ENCODE data around the gene CHRNE.
"Not testable (repeated sequence)": the region's sequence is repeated elsewhere in the genome, so short reads cannot be mapped to it uniquely, and the experiment has no call there.

Gene CHRNE

DNA sequence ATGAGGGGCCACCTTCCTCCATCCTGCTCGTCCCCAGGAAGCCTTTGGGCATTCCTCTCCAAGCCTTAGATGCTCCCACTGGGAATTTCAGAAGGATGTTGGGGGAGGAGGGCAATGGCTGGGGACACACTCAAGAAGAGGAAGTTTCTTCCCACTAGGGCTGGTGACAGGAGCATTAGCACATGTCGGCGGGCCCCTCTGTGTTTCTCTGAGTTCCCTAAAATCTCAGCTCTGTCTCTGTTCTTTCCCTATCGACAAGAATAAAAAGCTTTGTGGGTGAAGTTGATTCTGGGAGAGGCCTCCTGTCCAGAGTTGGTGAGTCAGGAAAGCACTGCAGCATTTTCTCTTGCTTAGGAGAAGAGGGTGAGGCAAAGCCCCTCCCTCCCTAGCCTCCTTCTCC is 23.3 kb downstream of the CHRNE start:
- Histone ChIP-seq H3K4me3 (ENCODE audit: control insufficient read depth in 1 of 7, extremely low read depth in 1 of 7, insufficient read depth in 4 of 7, low read depth in 2 of 7, low read length in 6 of 7) (no peak overlapping the region), H3K27me3 (replicated peaks in 2 of 5; ENCODE audit: control insufficient read depth in 4 of 5, insufficient read depth in 5 of 5, low read length in 4 of 5) (no peaks in the 10 kb centered on the region), H3K27ac (ENCODE audit: insufficient read depth in 1 of 2, low read depth in 1 of 2, low read length in 2 of 2, poor library complexity in 1 of 2, severe bottlenecking in 2 of 2) (no peak overlapping the region), H3K36me3 (ENCODE audit: control insufficient read depth in 4 of 4, insufficient read depth in 4 of 4, low read length in 3 of 4) (peaks cover 2 to 20% (median 12%) of the 10 kb centered on the region in 4 experiments), H3K9me3 (ENCODE audit: control extremely low read depth in 1 of 5, control insufficient read depth in 4 of 5, insufficient read depth in 2 of 5, low read depth in 1 of 5, low read length in 4 of 5) (no peaks in the 10 kb centered on the region), H3K4me1 (ENCODE audit: control extremely low read depth in 1 of 4, control insufficient read depth in 4 of 4, insufficient read depth in 4 of 4, low read length in 3 of 4) (no peaks in the 10 kb centered on the region)
- POLR2A ChIA-PET = no interaction called here
- CTCF ChIA-PET = interaction anchor here (1.9 to 6.2 kb wide), 3 partner anchors 10 to 92 kb away, joined by 4 to 40 read pairs (median 5); partner anchors contain the start of genes C17orf107, GLTPD2 and VMO1
- 64% methylated on average over 3 of the region's 4 CpGs for WGBS (ENCODE audit: insufficient coverage)
- DNase-seq = no peak

DNA sequence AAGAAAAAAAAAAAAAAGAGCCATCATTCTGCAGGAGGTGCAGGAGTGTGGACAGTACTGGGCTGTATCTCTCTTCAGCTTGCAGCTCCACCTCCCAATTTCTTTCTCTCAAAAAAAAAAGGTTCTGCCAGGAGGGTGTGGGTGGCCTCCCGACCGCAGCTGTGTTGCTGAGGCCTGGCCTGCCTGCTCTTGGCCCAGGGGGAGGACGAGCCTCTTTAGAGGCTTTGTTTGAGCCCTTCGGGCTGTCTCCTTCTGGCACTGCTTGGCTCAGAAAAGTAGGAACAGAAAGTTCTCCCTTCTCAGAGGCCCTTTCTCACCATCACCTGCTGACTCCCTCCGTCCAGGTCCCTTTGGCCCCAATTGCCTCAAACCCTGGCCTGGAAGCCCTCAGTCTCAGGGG is 25.8 kb downstream of the CHRNE start:
- peaks cover 0 to 17% (median 5%) of the 10 kb centered on the region in 4 experiments for H3K36me3 ChIP-seq (ENCODE audit: control insufficient read depth in 4 of 4, insufficient read depth in 4 of 4, low read length in 3 of 4)
- ChIA-PET CTCF (interaction anchor here (0.9 to 1.4 kb wide), 3 partner anchors 12 to 32 kb away, joined by 3 to 4 read pairs (median 3); no protein-coding TSS in a partner anchor), POLR2A (no interaction called here)
- DNase-seq = no peak
- peaks cover 0 to 3% (median 0%) of the 10 kb centered on the region in 4 experiments for H3K4me1 ChIP-seq (ENCODE audit: control extremely low read depth in 1 of 4, control insufficient read depth in 4 of 4, insufficient read depth in 4 of 4, low read length in 3 of 4)
- H3K9me3 ChIP-seq (ENCODE audit: control extremely low read depth in 1 of 5, control insufficient read depth in 4 of 5, insufficient read depth in 2 of 5, low read depth in 1 of 5, low read length in 4 of 5) = no peaks in the 10 kb centered on the region
- no peak overlapping the region for H3K4me3 ChIP-seq (ENCODE audit: control insufficient read depth in 1 of 7, extremely low read depth in 1 of 7, insufficient read depth in 4 of 7, low read depth in 2 of 7, low read length in 6 of 7)
- WGBS (ENCODE audit: insufficient coverage) = 100% methylated on average over 5 of the region's 5 CpGs
- no peaks in the 10 kb centered on the region for H3K27me3 ChIP-seq (replicated peaks in 2 of 5; ENCODE audit: control insufficient read depth in 4 of 5, insufficient read depth in 5 of 5, low read length in 4 of 5)
- no peak overlapping the region for H3K27ac ChIP-seq (ENCODE audit: insufficient read depth in 1 of 2, low read depth in 1 of 2, low read length in 2 of 2, poor library complexity in 1 of 2, severe bottlenecking in 2 of 2)

DNA sequence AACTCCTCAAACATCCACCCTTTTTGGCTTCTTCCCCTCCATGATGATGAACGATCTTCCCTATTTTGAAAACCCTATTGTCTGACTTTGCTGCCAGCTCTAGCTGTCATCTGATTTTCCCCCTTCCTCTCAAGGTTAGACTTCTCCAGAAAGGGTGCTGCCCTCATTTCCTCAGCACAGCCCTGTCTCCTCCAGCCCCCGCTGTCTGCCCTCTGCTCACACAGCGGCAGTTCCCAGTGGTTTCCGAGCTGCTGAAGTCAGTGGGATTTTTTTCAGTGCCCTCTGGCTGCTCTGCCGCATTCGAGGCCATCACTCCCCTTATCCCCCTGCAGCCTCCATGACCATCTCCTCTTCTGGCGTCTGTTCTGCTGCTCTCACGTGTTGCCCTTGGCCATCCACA is 30.1 kb downstream of the CHRNE start:
- H3K27me3 ChIP-seq (replicated peaks in 2 of 5; ENCODE audit: control insufficient read depth in 4 of 5, insufficient read depth in 5 of 5, low read length in 4 of 5) = no peaks in the 10 kb centered on the region
- CTCF ChIA-PET = interaction anchor here (1.0 to 1.1 kb wide), 2 partner anchors 8 to 15 kb away, joined by 3 to 4 read pairs; no protein-coding TSS in a partner anchor
- POLR2A ChIA-PET = interaction anchor here (0.6 kb wide), 1 partner anchor 91 kb away, joined by 4 read pairs; no protein-coding TSS in a partner anchor
- H3K9me3 ChIP-seq (ENCODE audit: control extremely low read depth in 1 of 5, control insufficient read depth in 4 of 5, insufficient read depth in 2 of 5, low read depth in 1 of 5, low read length in 4 of 5) = no peaks in the 10 kb centered on the region
- peaks cover 0 to 2% (median 0%) of the 10 kb centered on the region in 4 experiments for H3K36me3 ChIP-seq (ENCODE audit: control insufficient read depth in 4 of 4, insufficient read depth in 4 of 4, low read length in 3 of 4)
- DNase-seq = no peak
- H3K4me3 ChIP-seq (ENCODE audit: control insufficient read depth in 1 of 7, extremely low read depth in 1 of 7, insufficient read depth in 4 of 7, low read depth in 2 of 7, low read length in 6 of 7) = no peak overlapping the region
- H3K4me1 ChIP-seq (ENCODE audit: control extremely low read depth in 1 of 4, control insufficient read depth in 4 of 4, insufficient read depth in 4 of 4, low read length in 3 of 4) = peaks cover 0 to 3% (median 0%) of the 10 kb centered on the region in 4 experiments
- WGBS (ENCODE audit: insufficient coverage) = 47% methylated on average over 8 of the region's 8 CpGs
- no peak overlapping the region for H3K27ac ChIP-seq (ENCODE audit: insufficient read depth in 1 of 2, low read depth in 1 of 2, low read length in 2 of 2, poor library complexity in 1 of 2, severe bottlenecking in 2 of 2)

DNA sequence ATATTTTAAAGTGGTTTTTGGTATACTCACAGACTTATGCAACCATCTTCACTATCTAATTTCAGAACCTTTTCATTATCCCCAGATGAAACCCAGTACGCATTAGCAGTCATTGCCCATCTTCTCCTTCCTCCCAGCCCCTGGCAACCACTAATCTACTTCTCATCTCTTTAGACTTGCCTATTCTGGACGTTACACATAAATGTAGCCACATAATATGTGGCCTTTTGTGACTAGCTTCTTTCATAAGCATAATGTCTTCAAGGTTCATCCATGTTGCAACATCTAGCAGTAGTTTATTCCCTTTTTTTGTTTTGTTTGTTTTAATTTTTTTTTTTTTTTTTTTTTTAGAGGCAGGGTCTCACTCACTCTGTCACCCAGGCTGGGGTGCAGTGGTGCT is 32.0 kb downstream of the CHRNE start:
- Histone ChIP-seq H3K27me3 (replicated peaks in 2 of 5; ENCODE audit: control insufficient read depth in 4 of 5, insufficient read depth in 5 of 5, low read length in 4 of 5) (no peaks in the 10 kb centered on the region), H3K9me3 (ENCODE audit: control extremely low read depth in 1 of 5, control insufficient read depth in 4 of 5, insufficient read depth in 2 of 5, low read depth in 1 of 5, low read length in 4 of 5) (no peaks in the 10 kb centered on the region), H3K4me1 (ENCODE audit: control extremely low read depth in 1 of 4, control insufficient read depth in 4 of 4, insufficient read depth in 4 of 4, low read length in 3 of 4) (peaks cover 0 to 3% (median 0%) of the 10 kb centered on the region in 4 experiments), H3K27ac (ENCODE audit: insufficient read depth in 1 of 2, low read depth in 1 of 2, low read length in 2 of 2, poor library complexity in 1 of 2, severe bottlenecking in 2 of 2) (no peak overlapping the region), H3K36me3 (ENCODE audit: control insufficient read depth in 4 of 4, insufficient read depth in 4 of 4, low read length in 3 of 4) (no peaks in the 10 kb centered on the region), H3K4me3 (ENCODE audit: control insufficient read depth in 1 of 7, extremely low read depth in 1 of 7, insufficient read depth in 4 of 7, low read depth in 2 of 7, low read length in 6 of 7) (no peak overlapping the region)
- WGBS (ENCODE audit: insufficient coverage) = 90% methylated on average over 2 of the region's 2 CpGs
- DNase-seq = no peak
- CTCF ChIA-PET = interaction anchor here (1.4 kb wide), 1 partner anchor 161 kb away, joined by 3 read pairs; the partner anchor contains the start of gene ARRB2
- POLR2A ChIA-PET = no interaction called here

DNA sequence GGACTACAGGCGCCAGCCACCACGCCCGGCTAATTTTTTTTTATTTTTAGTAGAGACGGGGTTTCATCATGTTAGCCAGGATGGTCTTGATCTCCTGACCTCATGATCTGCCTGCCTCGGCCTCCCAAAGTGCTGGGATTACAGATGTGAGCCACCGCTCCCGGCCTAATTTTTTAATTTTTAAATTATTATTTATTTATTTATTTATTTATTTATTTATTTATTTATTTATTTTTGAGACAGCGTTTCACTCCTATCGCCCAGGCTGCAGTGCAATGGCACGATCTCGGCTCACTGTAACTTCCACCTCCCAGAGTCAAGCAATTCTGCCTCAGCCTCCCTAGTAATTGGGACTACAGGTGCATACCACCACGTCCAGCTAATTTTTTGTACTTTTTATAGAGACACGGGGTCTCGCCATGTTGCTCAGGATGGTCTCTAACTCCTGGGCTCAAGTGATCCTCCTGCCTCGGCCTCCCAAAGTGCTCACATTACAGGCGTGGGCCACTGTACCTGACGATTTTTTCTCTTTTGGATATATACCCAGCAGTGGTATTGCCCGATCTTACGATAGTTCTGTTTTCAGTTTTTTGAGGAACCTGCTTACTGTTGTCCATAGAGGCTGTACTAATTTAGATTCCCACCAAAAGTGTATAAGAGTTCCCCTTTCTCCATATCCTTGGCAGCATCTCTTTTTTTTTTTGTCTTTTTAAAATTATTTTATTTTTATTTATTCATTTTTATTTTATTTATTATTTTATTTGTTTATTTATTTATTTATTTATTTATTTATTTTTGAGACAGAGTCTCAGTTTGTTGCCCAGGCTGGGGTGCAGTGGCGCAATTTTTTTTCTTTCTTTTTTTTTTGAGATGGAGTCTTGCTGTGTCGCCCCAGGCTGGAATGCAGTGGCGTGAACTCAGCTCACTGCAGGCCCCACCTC is 33.6 kb downstream of the CHRNE start:
- 92% methylated on average over 13 of the region's 22 CpGs for WGBS (ENCODE audit: insufficient coverage)
- POLR2A ChIA-PET; H3K9me3 ChIP-seq (ENCODE audit: control extremely low read depth in 1 of 5, control insufficient read depth in 4 of 5, insufficient read depth in 2 of 5, low read depth in 1 of 5, low read length in 4 of 5); H3K4me1 ChIP-seq (ENCODE audit: control extremely low read depth in 1 of 4, control insufficient read depth in 4 of 4, insufficient read depth in 4 of 4, low read length in 3 of 4); H3K27me3 ChIP-seq (replicated peaks in 2 of 5; ENCODE audit: control insufficient read depth in 4 of 5, insufficient read depth in 5 of 5, low read length in 4 of 5); H3K36me3 ChIP-seq (ENCODE audit: control insufficient read depth in 4 of 4, insufficient read depth in 4 of 4, low read length in 3 of 4); DNase-seq; H3K27ac ChIP-seq (ENCODE audit: insufficient read depth in 1 of 2, low read depth in 1 of 2, low read length in 2 of 2, poor library complexity in 1 of 2, severe bottlenecking in 2 of 2); H3K4me3 ChIP-seq (ENCODE audit: control insufficient read depth in 1 of 7, extremely low read depth in 1 of 7, insufficient read depth in 4 of 7, low read depth in 2 of 7, low read length in 6 of 7): not testable (repeated sequence)
- CTCF ChIA-PET = interaction anchor here (0.6 to 1.4 kb wide), 3 partner anchors 30 to 159 kb away, joined by 3 read pairs; partner anchors contain the start of gene ARRB2

- H3K9me3 ChIP-seq (ENCODE audit: control extremely low read depth in 1 of 5, control insufficient read depth in 4 of 5, insufficient read depth in 2 of 5, low read depth in 1 of 5, low read length in 4 of 5); H3K4me1 ChIP-seq (ENCODE audit: control extremely low read depth in 1 of 4, control insufficient read depth in 4 of 4, insufficient read depth in 4 of 4, low read length in 3 of 4); H3K36me3 ChIP-seq (ENCODE audit: control insufficient read depth in 4 of 4, insufficient read depth in 4 of 4, low read length in 3 of 4); DNase-seq; H3K27me3 ChIP-seq (replicated peaks in 2 of 5; ENCODE audit: control insufficient read depth in 4 of 5, insufficient read depth in 5 of 5, low read length in 4 of 5); H3K4me3 ChIP-seq (ENCODE audit: control insufficient read depth in 1 of 7, extremely low read depth in 1 of 7, insufficient read depth in 4 of 7, low read depth in 2 of 7, low read length in 6 of 7); POLR2A ChIA-PET; H3K27ac ChIP-seq (ENCODE audit: insufficient read depth in 1 of 2, low read depth in 1 of 2, low read length in 2 of 2, poor library complexity in 1 of 2, severe bottlenecking in 2 of 2): not testable (repeated sequence)
- WGBS (ENCODE audit: insufficient coverage) = no CpG with 5 or more reads among the region's 5 CpGs
- CTCF ChIA-PET = interaction anchor here (0.9 to 1.1 kb wide), 2 partner anchors 9 to 23 kb away, joined by 3 read pairs; no protein-coding TSS in a partner anchor
Measured at GRCh38 chr17:4867535-4867934, 35.4 kb downstream of the CHRNE start.

DNA sequence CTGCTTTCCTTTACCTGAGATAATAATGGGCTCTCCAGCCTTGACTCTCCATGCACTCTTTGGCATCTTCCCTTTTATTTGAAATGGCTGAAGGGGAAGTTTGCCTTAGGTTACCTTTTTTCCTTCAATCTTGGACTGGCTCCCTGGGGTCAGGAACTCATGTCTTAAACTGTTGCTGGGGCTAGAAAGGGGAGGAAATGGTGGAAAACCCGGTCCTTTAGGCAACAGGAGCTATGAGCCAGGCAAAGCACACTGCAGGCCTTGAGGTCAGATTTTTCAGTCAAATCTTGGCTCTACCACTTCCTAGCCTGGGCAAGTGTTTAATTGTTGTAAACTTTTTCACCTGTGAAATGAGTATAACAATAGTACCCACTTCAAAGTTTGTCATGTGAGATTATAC is 39.6 kb downstream of the CHRNE start:
- H3K27ac ChIP-seq (ENCODE audit: insufficient read depth in 1 of 2, low read depth in 1 of 2, low read length in 2 of 2, poor library complexity in 1 of 2, severe bottlenecking in 2 of 2) = no peak overlapping the region
- no peak for DNase-seq
- POLR2A ChIA-PET = no interaction called here
- H3K4me3 ChIP-seq (ENCODE audit: control insufficient read depth in 1 of 7, extremely low read depth in 1 of 7, insufficient read depth in 4 of 7, low read depth in 2 of 7, low read length in 6 of 7) = no peak overlapping the region
- CTCF ChIA-PET = no interaction called here
- H3K27me3 ChIP-seq (replicated peaks in 2 of 5; ENCODE audit: control insufficient read depth in 4 of 5, insufficient read depth in 5 of 5, low read length in 4 of 5) = no peaks in the 10 kb centered on the region
- H3K36me3 ChIP-seq (ENCODE audit: control insufficient read depth in 4 of 4, insufficient read depth in 4 of 4, low read length in 3 of 4) = peaks cover 0 to 12% (median 6%) of the 10 kb centered on the region in 4 experiments
- peaks cover 0 to 4% (median 2%) of the 10 kb centered on the region in 4 experiments for H3K4me1 ChIP-seq (ENCODE audit: control extremely low read depth in 1 of 4, control insufficient read depth in 4 of 4, insufficient read depth in 4 of 4, low read length in 3 of 4)
- 100% methylated on average over 1 of the region's 1 CpG for WGBS (ENCODE audit: insufficient coverage)
- no peaks in the 10 kb centered on the region for H3K9me3 ChIP-seq (ENCODE audit: control extremely low read depth in 1 of 5, control insufficient read depth in 4 of 5, insufficient read depth in 2 of 5, low read depth in 1 of 5, low read length in 4 of 5)

Data from common myeloid progenitor, CD34-positive (primary cell).